ENCODE measurements around the gene NFKBIE. TPM values are rescaled to one million over a fixed set of nuclear protein-coding genes. Genes with fewer than 3 reads are reported as not detected.
"Not testable (repeated sequence)": the region's sequence is repeated elsewhere in the genome, so short reads cannot be mapped to it uniquely, and the experiment has no call there.

The NFKBIE gene, protein sequence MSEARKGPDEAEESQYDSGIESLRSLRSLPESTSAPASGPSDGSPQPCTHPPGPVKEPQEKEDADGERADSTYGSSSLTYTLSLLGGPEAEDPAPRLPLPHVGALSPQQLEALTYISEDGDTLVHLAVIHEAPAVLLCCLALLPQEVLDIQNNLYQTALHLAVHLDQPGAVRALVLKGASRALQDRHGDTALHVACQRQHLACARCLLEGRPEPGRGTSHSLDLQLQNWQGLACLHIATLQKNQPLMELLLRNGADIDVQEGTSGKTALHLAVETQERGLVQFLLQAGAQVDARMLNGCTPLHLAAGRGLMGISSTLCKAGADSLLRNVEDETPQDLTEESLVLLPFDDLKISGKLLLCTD
- total RNA-seq = 3.2 and 4.7 TPM in 2 replicates

- Histone ChIP-seq H3K27me3 (ENCODE audit: insufficient read depth, low read length) (peaks cover 21% of the 10 kb centered on the region), H3K36me3 (ENCODE audit: insufficient read depth, low read length) (peaks cover 3% of the 10 kb centered on the region), H3K4me3 (ENCODE audit: insufficient read depth, low read length) (peak within 1 kb of the TSS; percentile 90), H3K79me2 (ENCODE audit: insufficient read depth, low read length) (peaks cover 25% of the 10 kb centered on the region), H3K9me3 (ENCODE audit: low read depth, low read length) (no peaks in the 10 kb centered on the region), H3K27ac (ENCODE audit: low read depth, low read length) (peak within 1 kb of the TSS; percentile 60), H2AFZ (ENCODE audit: low read length) (peak within 1 kb of the TSS; percentile 86), H4K20me1 (ENCODE audit: insufficient read depth, low read length) (peaks cover 8% of the 10 kb centered on the region), H3K4me2 (ENCODE audit: insufficient read depth, low read length) (peak within 1 kb of the TSS; percentile 92), H3K4me1 (ENCODE audit: insufficient read depth, low read length) (peaks cover 15% of the 10 kb centered on the region)
- TF ChIP-seq, protein P1, sequence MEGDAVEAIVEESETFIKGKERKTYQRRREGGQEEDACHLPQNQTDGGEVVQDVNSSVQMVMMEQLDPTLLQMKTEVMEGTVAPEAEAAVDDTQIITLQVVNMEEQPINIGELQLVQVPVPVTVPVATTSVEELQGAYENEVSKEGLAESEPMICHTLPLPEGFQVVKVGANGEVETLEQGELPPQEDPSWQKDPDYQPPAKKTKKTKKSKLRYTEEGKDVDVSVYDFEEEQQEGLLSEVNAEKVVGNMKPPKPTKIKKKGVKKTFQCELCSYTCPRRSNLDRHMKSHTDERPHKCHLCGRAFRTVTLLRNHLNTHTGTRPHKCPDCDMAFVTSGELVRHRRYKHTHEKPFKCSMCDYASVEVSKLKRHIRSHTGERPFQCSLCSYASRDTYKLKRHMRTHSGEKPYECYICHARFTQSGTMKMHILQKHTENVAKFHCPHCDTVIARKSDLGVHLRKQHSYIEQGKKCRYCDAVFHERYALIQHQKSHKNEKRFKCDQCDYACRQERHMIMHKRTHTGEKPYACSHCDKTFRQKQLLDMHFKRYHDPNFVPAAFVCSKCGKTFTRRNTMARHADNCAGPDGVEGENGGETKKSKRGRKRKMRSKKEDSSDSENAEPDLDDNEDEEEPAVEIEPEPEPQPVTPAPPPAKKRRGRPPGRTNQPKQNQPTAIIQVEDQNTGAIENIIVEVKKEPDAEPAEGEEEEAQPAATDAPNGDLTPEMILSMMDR (IDR thresholded peaks at IDR 0.05; ENCODE audit: extremely low read depth, low read depth, low read length) = peak; percentile 20
- DNase-seq (ENCODE audit: insufficient read length, low spot score, missing footprints) = peak; percentile 100
These were observed at the start of gene NFKBIE for GRCh38 chr6:44265007-44265721. TSS of gene NFKBIE (minus strand) at chr6:44265551. CDS start at chr6:44265346, 205 bp downstream.

- Histone ChIP-seq H3K36me3 (ENCODE audit: insufficient read depth, low read length) (peaks cover 21% of the 10 kb centered on the region), H3K4me1 (ENCODE audit: insufficient read depth, low read length) (peaks cover 11% of the 10 kb centered on the region), H4K20me1 (ENCODE audit: insufficient read depth, low read length) (peaks cover 11% of the 10 kb centered on the region), H3K27me3 (ENCODE audit: insufficient read depth, low read length) (peaks cover 34% of the 10 kb centered on the region), H3K79me2 (ENCODE audit: insufficient read depth, low read length) (peaks cover 17% of the 10 kb centered on the region)
- not testable (repeated sequence) for H3K4me3 ChIP-seq (ENCODE audit: insufficient read depth, low read length); H3K27ac ChIP-seq (ENCODE audit: low read depth, low read length); H3K4me2 ChIP-seq (ENCODE audit: insufficient read depth, low read length); DNase-seq (ENCODE audit: insufficient read length, low spot score, missing footprints); H3K9me3 ChIP-seq (ENCODE audit: low read depth, low read length); H2AFZ ChIP-seq (ENCODE audit: low read length)
These were observed 49.3 kb upstream of the NFKBIE start for GRCh38 chr6:44314657-44315056.

DNA sequence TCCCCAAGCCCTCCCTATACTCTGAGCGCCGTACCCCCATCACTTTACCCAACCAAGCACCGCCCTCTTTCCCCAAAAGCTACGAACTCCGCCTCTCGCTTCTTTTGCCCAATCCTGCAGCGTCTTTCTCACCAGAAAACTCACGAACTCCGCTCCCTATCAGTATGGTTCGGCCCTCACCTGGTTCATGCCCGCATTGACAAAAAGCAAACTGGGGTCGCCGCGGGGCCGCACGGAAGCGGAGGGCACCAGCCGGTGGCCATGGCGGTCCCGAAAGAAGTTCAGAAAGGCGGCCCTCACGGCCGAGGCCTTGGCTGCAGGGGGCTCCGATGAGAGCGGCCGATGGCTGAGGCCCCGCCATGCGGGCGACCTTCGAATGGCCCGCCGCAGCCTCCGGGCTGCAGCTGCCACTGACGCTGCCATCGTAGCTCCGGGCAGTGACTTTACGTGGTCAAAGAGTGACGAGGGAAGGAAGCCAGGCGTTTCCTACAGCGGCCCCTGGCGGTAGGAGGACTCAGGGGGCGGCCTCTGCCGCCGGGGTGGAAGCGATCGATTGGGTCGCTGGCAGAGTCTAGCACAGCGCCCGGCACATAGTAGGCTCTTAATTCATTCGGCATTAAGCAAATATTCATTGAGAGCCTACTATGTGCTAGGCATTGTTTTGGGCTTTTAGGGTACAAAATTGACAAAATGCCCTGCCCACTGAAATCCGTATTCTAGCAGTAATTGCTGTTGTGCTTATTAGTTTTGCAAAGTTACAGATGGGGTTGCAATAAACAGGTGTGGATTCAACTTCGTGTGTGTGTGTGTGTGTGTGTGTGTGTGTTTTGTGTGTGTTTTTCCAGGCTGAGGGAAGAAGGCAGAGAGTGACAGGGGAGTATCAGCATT is 47.8 kb upstream of the NFKBIE start, which contains the start of gene AARS2:
Gene AARS2 (minus strand): TSS at position 447 of the 888 bp plus-strand sequence. CDS start 24 bp downstream, at position 423.
- H4K20me1 ChIP-seq (ENCODE audit: insufficient read depth, low read length) = peaks cover 11% of the 10 kb centered on the region
- peaks cover 29% of the 10 kb centered on the region for H3K36me3 ChIP-seq (ENCODE audit: insufficient read depth, low read length)
- H2AFZ ChIP-seq (ENCODE audit: low read length) = peak within 1 kb of the TSS; percentile 97
- H3K27me3 ChIP-seq (ENCODE audit: insufficient read depth, low read length) = peaks cover 19% of the 10 kb centered on the region
- H3K4me2 ChIP-seq (ENCODE audit: insufficient read depth, low read length) = peak within 1 kb of the TSS; percentile 94
- TF ChIP-seq, protein P1 (IDR thresholded peaks at IDR 0.05; ENCODE audit: extremely low read depth, low read depth, low read length) = peak; percentile 98
- H3K9me3 ChIP-seq (ENCODE audit: low read depth, low read length) = no peaks in the 10 kb centered on the region
- peaks cover 17% of the 10 kb centered on the region for H3K79me2 ChIP-seq (ENCODE audit: insufficient read depth, low read length)
- DNase-seq (ENCODE audit: insufficient read length, low spot score, missing footprints) = peak; percentile 98
- peak within 1 kb of the TSS; percentile 94 for H3K4me3 ChIP-seq (ENCODE audit: insufficient read depth, low read length)
- peaks cover 19% of the 10 kb centered on the region for H3K4me1 ChIP-seq (ENCODE audit: insufficient read depth, low read length)
- H3K27ac ChIP-seq (ENCODE audit: low read depth, low read length) = peak within 1 kb of the TSS; percentile 86

- no peak for DNase-seq (ENCODE audit: insufficient read length, low spot score, missing footprints)
- Histone ChIP-seq H3K27ac (ENCODE audit: low read depth, low read length) (no peak overlapping the region), H4K20me1 (ENCODE audit: insufficient read depth, low read length) (peaks cover 11% of the 10 kb centered on the region), H3K79me2 (ENCODE audit: insufficient read depth, low read length) (peaks cover 17% of the 10 kb centered on the region), H3K9me3 (ENCODE audit: low read depth, low read length) (no peaks in the 10 kb centered on the region), H3K4me3 (ENCODE audit: insufficient read depth, low read length) (peak overlapping the region; percentile 94), H2AFZ (ENCODE audit: low read length) (no peak overlapping the region), H3K36me3 (ENCODE audit: insufficient read depth, low read length) (peaks cover 29% of the 10 kb centered on the region), H3K4me2 (ENCODE audit: insufficient read depth, low read length) (peak overlapping the region; percentile 94), H3K27me3 (ENCODE audit: insufficient read depth, low read length) (peaks cover 13% of the 10 kb centered on the region), H3K4me1 (ENCODE audit: insufficient read depth, low read length) (peaks cover 19% of the 10 kb centered on the region)
- TF ChIP-seq, protein P1 (IDR thresholded peaks at IDR 0.05; ENCODE audit: extremely low read depth, low read depth, low read length) = no peak
These were observed 46.4 kb upstream of the NFKBIE start for GRCh38 chr6:44311767-44312166.

Measured in osteoblast (primary cell).